ENCODE measurements around the gene CTPS1.

GRCh38 chr1:40973912-40974311, 5.6 kb upstream of the CTPS1 start:
- TF ChIP-seq CTCF (IDR thresholded peaks at IDR 0.05; ENCODE audit: poor library complexity) (no peak), EZH2 (IDR thresholded peaks at IDR 0.05; ENCODE audit: borderline replicate concordance) (no peak)

All from hepatocyte (in vitro differentiated cells).